Thymus (tissue), 11 donors: Measurements from ENCODE around the gene HNRNPAB. TPM values are rescaled to one million over a fixed set of nuclear protein-coding genes. Genes with fewer than 3 reads are reported as not detected.

Source experiments
- DNase-seq, 9 donors: peaks; one replicate each; pipeline ENCODE4 v3.0.0-alpha.2; 2013; ENCODE audit warnings: low spot score in 9 of 9, low read depth in 6 of 9, missing footprints in 1 of 9
- H3K27ac ChIP-seq, 2 donors: one replicate each; pipeline ENCODE4 v1.5.1; 2013; ENCODE audit warnings: control low read depth in 1 of 2, low read depth in 1 of 2, low read length in 1 of 2, mild to moderate bottlenecking in 1 of 2, moderate library complexity in 1 of 2
- H3K27me3 ChIP-seq, 2 donors: one replicate each; pipeline ENCODE4 v1.5.1; 2013; ENCODE audit warnings: low read length in 1 of 2; ENCODE audit not compliant: control insufficient read depth in 2 of 2, insufficient read depth in 1 of 2
- H3K36me3 ChIP-seq, 2 donors: one replicate each; pipeline ENCODE4 v1.5.1; 2013; ENCODE audit warnings: low read length in 1 of 2, mild to moderate bottlenecking in 1 of 2, moderate library complexity in 1 of 2; ENCODE audit not compliant: control insufficient read depth in 2 of 2, insufficient read depth in 2 of 2
- H3K4me1 ChIP-seq, 2 donors: one replicate each; pipeline ENCODE4 v1.5.1; 2013; ENCODE audit warnings: low read length in 2 of 2; ENCODE audit not compliant: control insufficient read depth in 2 of 2, insufficient read depth in 2 of 2
- H3K4me3 ChIP-seq, 2 donors: one replicate each; pipeline ENCODE4 v1.5.1; 2013; ENCODE audit warnings: low read length in 2 of 2, control low read depth in 1 of 2, mild to moderate bottlenecking in 1 of 2
- H3K9me3 ChIP-seq, 2 donors: one replicate each; pipeline ENCODE4 v1.5.1; 2013; ENCODE audit warnings: low read length in 1 of 2, mild to moderate bottlenecking in 1 of 2; ENCODE audit not compliant: control insufficient read depth in 2 of 2, insufficient read depth in 1 of 2
- WGBS: extraction: QIAGEN DNeasy Blood & Tissue Kit; methylation state at CpG from one replicate; pipeline ENCODE4 v1.1.7; 2013; 5-methylcytosine and 5-hydroxymethylcytosine counted together
- polyA plus RNA-seq: library from polyadenylated mRNA; stranded (reverse); fragments of 200-250 nt; gene quantifications from one replicate; pipeline ENCODE4 v1.2.3, GENCODE V29; 2013
- total RNA-seq: library from RNA; stranded (reverse); fragments of 120-200 nt; gene quantifications from one replicate; pipeline ENCODE4 v1.2.4, GENCODE V29; 2013
- donor health status: healthy.

Gene HNRNPAB
- total and polyA plus RNA-seq, 2 donors: 86.1 to 146 TPM

GRCh38 chr5:178241231-178241663 is 36.9 kb downstream of the HNRNPAB start:
- Histone ChIP-seq H3K4me1 (peaks cover 12 to 47% of the 10 kb centered on the region in 2 donors), H3K27me3 (no peaks in the 10 kb centered on the region), H3K27ac (peak overlapping the region; percentile 31 to 66), H3K9me3 (no peaks in the 10 kb centered on the region), H3K36me3 (no peaks in the 10 kb centered on the region), H3K4me3 (peak overlapping the region in 1 of 2 donors; percentile 16)
- WGBS: 17% methylated on average over 8 of the region's 8 CpGs
- peak in 2 of 9 donors; percentile 20 to 38 for DNase-seq

- WGBS: 76% methylated on average over 15 of the region's 15 CpGs
- Histone ChIP-seq H3K4me1 (peaks cover 12 to 47% of the 10 kb centered on the region in 2 donors), H3K27me3 (no peaks in the 10 kb centered on the region), H3K4me3 (no peak overlapping the region), H3K9me3 (no peaks in the 10 kb centered on the region), H3K36me3 (no peaks in the 10 kb centered on the region), H3K27ac (peak overlapping the region in 1 of 2 donors; percentile 31)
- no peak for DNase-seq
These were observed 37.4 kb downstream of the HNRNPAB start for GRCh38 chr5:178241688-178242231.

- no peak overlapping the region for H3K27ac ChIP-seq
- H3K4me1 ChIP-seq: peaks cover 12 to 42% of the 10 kb centered on the region in 2 donors
These were observed 38.1 kb downstream of the HNRNPAB start for GRCh38 chr5:178242416-178242815.

GRCh38 chr5:178244576-178244975 is 40.2 kb downstream of the HNRNPAB start:
- Histone ChIP-seq H3K9me3 (no peaks in the 10 kb centered on the region), H3K36me3 (no peaks in the 10 kb centered on the region), H3K4me1 (peaks cover 14 to 28% of the 10 kb centered on the region in 2 donors), H3K27me3 (no peaks in the 10 kb centered on the region), H3K4me3 (no peak overlapping the region), H3K27ac (no peak overlapping the region)
- 97% methylated on average over 2 of the region's 2 CpGs for WGBS
- no peak for DNase-seq

More at GRCh38 chr5:178242416-178242815, 38.1 kb downstream of the HNRNPAB start:
- Histone ChIP-seq H3K4me3 (no peak overlapping the region), H3K36me3 (no peaks in the 10 kb centered on the region), H3K9me3 (no peaks in the 10 kb centered on the region), H3K27me3 (no peaks in the 10 kb centered on the region)
- no peak for DNase-seq
- 95% methylated on average over 10 of the region's 10 CpGs for whole genome bisulfite sequencing

GRCh38 chr5:178245389-178245788 is 41.1 kb downstream of the HNRNPAB start:
- no peaks in the 10 kb centered on the region for H3K9me3 ChIP-seq
- DNase-seq: no peak
- H3K27me3 ChIP-seq: no peaks in the 10 kb centered on the region
- WGBS: 98% methylated on average over 2 of the region's 2 CpGs
- H3K4me1 ChIP-seq: peaks cover 10 to 24% of the 10 kb centered on the region in 2 donors
- H3K36me3 ChIP-seq: no peaks in the 10 kb centered on the region
- no peak overlapping the region for H3K4me3 ChIP-seq
- no peak overlapping the region for H3K27ac ChIP-seq

- WGBS: 72% methylated on average over 15 of the region's 15 CpGs
- Histone ChIP-seq H3K27me3 (no peaks in the 10 kb centered on the region), H3K4me3 (no peak overlapping the region), H3K9me3 (no peaks in the 10 kb centered on the region), H3K4me1 (peaks cover 2 to 11% of the 10 kb centered on the region in 2 donors), H3K36me3 (no peaks in the 10 kb centered on the region), H3K27ac (no peak overlapping the region)
- DNase-seq: no peak
These were observed 42.4 kb downstream of the HNRNPAB start for GRCh38 chr5:178246624-178247279.

GRCh38 chr5:178247481-178248456 is 43.4 kb downstream of the HNRNPAB start:
- WGBS: 61% methylated on average over 24 of the region's 24 CpGs
- Histone ChIP-seq H3K9me3 (no peaks in the 10 kb centered on the region), H3K4me3 (no peak overlapping the region), H3K27me3 (no peaks in the 10 kb centered on the region), H3K27ac (no peak overlapping the region), H3K36me3 (no peaks in the 10 kb centered on the region), H3K4me1 (peaks cover 2 to 10% of the 10 kb centered on the region in 2 donors)
- peak in 2 of 9 donors; percentile 34 to 56 for DNase-seq

- WGBS: 96% methylated on average over 18 of the region's 18 CpGs
- DNase-seq: no peak
- H3K27ac ChIP-seq: no peak overlapping the region
- H3K4me1 ChIP-seq: peaks cover 2 to 10% of the 10 kb centered on the region in 2 donors
- no peaks in the 10 kb centered on the region for H3K27me3 ChIP-seq
- H3K4me3 ChIP-seq: no peak overlapping the region
- no peaks in the 10 kb centered on the region for H3K36me3 ChIP-seq
- no peaks in the 10 kb centered on the region for H3K9me3 ChIP-seq
These were observed 44.4 kb downstream of the HNRNPAB start for GRCh38 chr5:178248750-178249149.
